ENCODE data around the gene SPATA3.

- no peak for TF ChIP-seq CTCF (optimal IDR thresholded peaks at IDR 0.05 in 1 of 3, IDR thresholded peaks at IDR 0.05 in 1 of 3, conservative IDR thresholded peaks at IDR 0.05 in 1 of 3; ENCODE audit: extremely low read depth in 1 of 3, insufficient read depth in 2 of 3, low read length in 3 of 3)
- TF ChIP-seq EZH2 (IDR thresholded peaks at IDR 0.05; ENCODE audit: low read length), result no peak
These were observed 49.3 kb upstream of the SPATA3 start for GRCh38 chr2:230946429-230947234.

Data from keratinocyte (primary cell).